GM21515 (cell line): ENCODE measurements around the gene MAPK8.
"Not testable (repeated sequence)": the region's sequence is repeated elsewhere in the genome, so short reads cannot be mapped to it uniquely, and the experiment has no call there.

Source experiments
- ATAC-seq: cut with Tn5 transposase; IDR thresholded peaks from one replicate; pipeline ENCODE4 v1.9.1; 2021; ENCODE audit not compliant: unreplicated experiment

Gene MAPK8

DNA sequence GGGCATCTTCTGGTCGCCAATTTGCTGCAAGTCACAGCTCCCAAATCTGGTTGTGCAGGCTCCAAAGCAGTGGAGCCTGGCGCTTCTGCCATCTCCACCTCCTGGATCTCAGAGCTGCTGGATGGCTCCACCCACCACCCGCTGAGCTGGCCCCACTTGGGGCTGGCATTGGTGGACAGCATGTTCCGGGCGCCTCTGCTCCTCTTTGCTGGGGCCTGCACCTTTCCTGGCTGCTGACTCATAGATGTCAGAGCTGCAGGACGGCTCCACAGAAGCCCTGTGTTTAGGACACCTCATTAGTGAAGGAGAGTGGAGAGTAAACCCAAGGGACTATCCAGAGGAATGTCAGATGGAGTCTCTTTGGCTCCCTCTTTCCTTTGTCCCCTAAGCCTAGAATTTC, 27.4 kb downstream of the MAPK8 start:
- ATAC-seq: no peak

GRCh38 chr10:48335788-48336187, 29.3 kb downstream of the MAPK8 start:
- ATAC-seq: no peak

DNA sequence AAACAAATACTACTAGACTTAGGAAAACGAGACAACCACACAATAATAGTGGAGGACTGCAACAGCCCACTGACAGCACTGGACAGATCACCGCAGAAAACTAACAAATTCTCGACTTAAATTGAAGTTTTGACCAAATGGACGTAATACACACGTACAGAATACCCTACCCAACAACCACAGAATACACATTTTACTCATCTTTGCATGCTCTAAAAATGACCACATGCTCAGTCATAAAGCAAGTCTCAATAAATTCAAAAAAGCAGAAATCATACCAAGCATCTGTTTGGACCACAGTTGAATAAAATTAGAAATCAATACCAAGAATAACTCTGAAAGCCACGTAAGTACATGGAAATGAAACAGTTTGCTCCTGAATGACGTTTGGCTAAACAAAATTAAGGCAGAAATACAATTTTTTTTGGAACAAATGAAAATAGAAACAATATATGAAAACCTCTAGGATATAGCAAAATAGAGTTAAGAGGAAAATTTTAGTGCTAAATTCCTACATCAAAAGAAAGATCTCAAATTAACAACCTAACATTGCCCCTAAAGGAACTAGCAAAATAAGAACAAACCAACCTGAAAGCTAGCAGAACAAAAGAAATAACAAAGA, 30.6 kb downstream of the MAPK8 start:
- no peak for ATAC-seq

GRCh38 chr10:48340734-48341133, 34.3 kb downstream of the MAPK8 start:
- no peak for ATAC-seq

- ATAC-seq: no peak
These were observed 36.6 kb downstream of the MAPK8 start for GRCh38 chr10:48343106-48343505.

- ATAC-seq: no peak
These were observed 37.6 kb downstream of the MAPK8 start for GRCh38 chr10:48343921-48344598.

DNA sequence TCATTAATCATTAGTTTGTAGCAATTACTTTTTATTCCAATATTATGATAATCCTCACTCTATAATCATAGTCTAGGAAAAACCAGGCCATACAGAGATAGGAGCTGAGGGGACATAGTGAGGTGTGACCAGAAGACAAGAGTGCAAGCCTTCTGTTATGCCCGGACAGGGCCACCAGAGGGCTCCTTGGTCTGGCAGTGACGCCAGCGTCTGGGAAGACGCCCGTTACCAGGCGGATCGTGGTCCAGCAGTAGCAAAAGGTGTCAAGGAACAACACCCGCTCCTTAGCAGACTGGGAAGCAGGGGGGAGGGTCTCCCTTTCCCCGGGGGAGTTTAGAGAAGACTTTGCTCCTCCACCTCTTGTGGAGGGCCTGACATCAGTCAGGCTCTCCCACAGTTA, 39.8 kb downstream of the MAPK8 start:
- ATAC-seq: not testable (repeated sequence)

DNA sequence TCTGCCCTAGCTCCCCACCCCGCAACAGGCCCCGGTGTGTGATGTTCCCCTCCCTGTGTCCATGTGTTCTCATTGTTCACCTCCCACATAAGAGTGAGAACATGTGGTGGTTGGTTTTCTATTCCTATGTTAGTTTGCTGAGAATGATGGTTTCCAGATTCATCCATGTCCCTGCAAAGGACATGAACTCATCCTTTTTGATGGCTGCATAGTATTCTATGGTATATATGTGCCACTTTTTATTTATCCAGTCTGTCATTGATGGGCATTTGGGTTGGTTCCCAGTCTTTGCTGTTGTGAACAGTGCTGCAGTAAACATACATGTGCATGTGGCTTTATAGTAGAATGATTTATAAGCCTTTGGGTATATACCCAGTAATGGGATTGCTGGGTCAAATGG, 41.1 kb downstream of the MAPK8 start:
- ATAC-seq: not testable (repeated sequence)

DNA sequence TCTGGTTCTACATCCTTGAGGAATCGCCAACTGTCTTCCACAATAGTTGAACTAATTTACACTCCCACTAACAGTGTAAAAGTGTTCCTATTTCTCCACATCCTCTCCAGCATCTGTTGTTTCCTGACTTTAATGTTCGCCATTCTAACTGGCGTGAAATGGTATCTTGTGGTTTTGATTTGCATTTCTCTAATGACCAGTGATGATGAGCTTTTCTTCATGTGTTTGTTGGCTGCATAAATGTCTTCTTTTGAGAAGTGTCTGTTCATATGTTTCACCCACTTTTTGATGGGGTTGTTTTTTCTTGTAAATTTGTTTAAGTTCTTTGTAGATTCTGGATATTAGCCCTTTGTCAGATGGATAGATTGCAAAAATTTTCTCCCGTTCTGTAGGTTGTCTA, 41.5 kb downstream of the MAPK8 start:
- ATAC-seq: not testable (repeated sequence)

DNA sequence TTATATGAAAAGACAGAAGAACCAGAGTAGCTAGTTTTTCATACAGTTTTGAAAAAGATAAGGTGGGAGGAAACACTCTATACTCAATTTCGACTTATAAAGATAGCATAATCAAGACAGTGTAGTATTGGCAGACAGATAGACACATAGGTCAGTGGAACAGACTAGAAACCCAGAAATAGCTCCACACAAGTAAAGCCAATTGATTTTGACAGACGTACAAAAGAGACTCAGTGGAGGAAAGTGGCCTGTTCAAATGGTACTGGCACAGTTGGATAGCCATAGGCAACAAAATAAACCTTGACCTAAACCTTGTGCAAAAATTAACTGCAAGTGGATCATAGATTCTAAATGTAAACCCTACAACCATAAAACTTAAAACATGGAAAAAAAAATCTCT, 46.8 kb downstream of the MAPK8 start:
- no peak for ATAC-seq

- ATAC-seq: no peak
These were observed 51.2 kb downstream of the MAPK8 start for GRCh38 chr10:48357631-48358030.

DNA sequence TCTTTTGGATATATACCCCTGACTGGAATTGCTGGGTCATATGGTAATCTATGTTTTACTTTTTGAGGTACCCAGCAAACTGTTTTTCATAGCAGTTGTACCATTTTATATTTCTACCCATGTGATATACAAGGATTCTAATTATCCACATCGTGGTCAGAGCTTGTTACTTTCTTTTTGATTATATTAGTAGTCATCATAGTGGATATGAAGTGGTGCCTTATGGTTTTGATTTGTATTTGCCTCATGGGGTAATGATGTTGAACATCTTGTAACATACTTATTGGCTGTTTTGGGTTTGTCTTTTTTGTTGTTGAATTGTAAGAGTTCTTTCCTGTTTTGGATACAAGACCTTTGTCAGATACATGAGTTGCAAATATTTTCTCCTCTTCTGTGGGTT, 51.7 kb downstream of the MAPK8 start:
- no peak for ATAC-seq

DNA sequence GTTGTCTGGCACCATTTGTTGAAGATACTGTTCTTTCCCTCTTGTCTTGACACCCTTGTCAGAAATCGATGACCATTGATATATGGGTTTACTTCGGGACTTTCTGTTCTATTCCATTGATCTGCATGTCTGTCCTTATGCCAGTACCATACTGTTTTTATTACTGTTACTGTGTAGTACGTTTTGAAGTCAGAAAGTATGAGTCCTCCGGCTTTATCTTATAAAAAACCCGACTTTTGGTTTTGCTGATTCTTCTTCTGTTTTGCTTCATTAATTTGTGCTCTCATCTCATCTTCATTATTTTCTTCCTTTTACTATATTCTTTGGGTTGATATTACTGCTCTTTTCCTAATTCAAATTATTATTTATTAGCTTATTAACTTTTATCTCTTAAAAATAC, 52.4 kb downstream of the MAPK8 start:
- ATAC-seq: no peak

GRCh38 chr10:48361176-48361575, 54.7 kb downstream of the MAPK8 start:
- no peak for ATAC-seq

GRCh38 chr10:48363617-48364355, 57.3 kb downstream of the MAPK8 start:
- ATAC-seq: peak; percentile 56

- ATAC-seq: no peak
These were observed 58.4 kb downstream of the MAPK8 start for GRCh38 chr10:48364659-48365405.

- ATAC-seq: no peak
These were observed 59.2 kb downstream of the MAPK8 start for GRCh38 chr10:48365668-48366067.

- no peak for ATAC-seq
These were observed 59.8 kb downstream of the MAPK8 start for GRCh38 chr10:48366261-48366660.

DNA sequence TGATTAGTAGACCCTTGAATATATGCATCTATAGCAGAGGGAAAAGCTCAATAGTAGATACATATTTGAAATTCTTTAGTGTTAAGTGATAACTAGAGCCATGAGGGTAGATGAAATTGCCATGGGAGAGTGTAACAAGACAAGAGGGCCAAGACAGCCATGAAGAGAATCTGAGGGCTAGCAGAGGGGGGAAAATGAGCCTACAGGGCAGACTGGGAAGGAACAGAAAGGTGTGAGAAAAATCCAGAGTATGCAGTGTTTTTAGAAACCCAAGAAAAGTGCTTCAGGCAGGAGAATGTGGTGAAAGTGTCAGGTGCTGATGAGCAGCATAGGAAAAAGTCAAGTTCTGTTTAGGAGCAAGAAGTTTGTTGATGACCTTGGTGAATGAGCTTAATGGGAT, 63.0 kb downstream of the MAPK8 start:
- ATAC-seq: no peak

DNA sequence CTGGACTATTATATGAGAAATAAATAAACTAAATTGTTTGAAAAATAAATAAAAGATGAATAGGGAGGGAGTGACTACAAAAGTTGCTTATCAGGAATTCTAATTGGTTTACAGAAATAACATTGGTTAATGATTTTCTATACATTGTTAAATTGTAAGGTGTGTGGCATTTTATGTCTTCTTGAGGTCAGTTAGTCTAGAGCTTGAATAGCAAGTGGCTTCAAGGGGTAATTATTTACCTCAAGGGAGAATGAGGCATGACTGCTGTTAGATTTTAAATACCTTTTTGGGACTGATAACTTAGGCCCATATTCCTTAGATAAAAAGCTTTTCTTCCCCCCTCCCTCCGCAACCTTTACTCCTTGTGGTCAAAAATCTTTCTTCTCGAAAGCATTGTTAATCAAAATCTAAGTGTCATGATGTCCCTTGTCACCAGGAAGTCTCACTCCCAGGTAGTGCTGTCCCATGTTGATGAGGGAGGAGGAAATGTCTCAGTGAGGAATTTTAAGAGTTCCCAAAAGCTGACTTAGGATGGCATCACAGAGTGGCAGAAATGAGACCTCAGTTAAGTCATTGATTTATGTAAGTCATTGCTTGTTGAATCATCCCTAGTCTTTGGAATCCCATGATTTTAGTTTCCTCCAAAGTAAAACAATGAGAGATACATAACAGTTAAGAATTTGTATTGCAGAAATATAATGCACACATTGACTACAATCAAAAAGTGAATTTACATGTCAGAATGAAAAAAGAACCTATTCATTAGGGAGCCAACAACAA, 71.5 kb downstream of the MAPK8 start:
- ATAC-seq: no peak

- ATAC-seq: no peak
These were observed 72.2 kb downstream of the MAPK8 start for GRCh38 chr10:48378675-48379074.
